Trophoblast cell (in vitro differentiated cells and primary cell): ENCODE measurements around the gene SAE1.

Source experiments
- DNase-seq, 2 donors: peaks; one replicate each; pipeline ENCODE4 v3.0.0-alpha.2; 2016
- H2AFZ ChIP-seq: 2 replicates; pipeline ENCODE4 v1.6.1; 2013; ENCODE audit warnings: low read length, moderate library complexity, mild to moderate bottlenecking; ENCODE audit not compliant: insufficient read depth, poor library complexity
- H2AK5ac ChIP-seq: 2 replicates; pipeline ENCODE4 v1.6.1; 2013; ENCODE audit warnings: mild to moderate bottlenecking, low read length
- H2BK120ac ChIP-seq: 2 replicates; pipeline ENCODE4 v1.6.1; 2013; ENCODE audit warnings: low read length, mild to moderate bottlenecking, moderate library complexity; ENCODE audit not compliant: insufficient read depth, poor library complexity
- H2BK12ac ChIP-seq: 2 replicates; pipeline ENCODE4 v1.6.1; 2013; ENCODE audit warnings: mild to moderate bottlenecking, low read length, moderate library complexity
- H2BK5ac ChIP-seq: 2 replicates; pipeline ENCODE4 v1.6.1; 2013; ENCODE audit warnings: low read length, low read depth, moderate library complexity, mild to moderate bottlenecking; ENCODE audit not compliant: poor library complexity
- H3K14ac ChIP-seq: 2 replicates; pipeline ENCODE4 v1.6.1; 2013; ENCODE audit warnings: mild to moderate bottlenecking, low read length
- H3K18ac ChIP-seq: 2 replicates; pipeline ENCODE4 v1.6.1; 2013; ENCODE audit warnings: mild to moderate bottlenecking, low read length
- H3K23ac ChIP-seq: 2 replicates; pipeline ENCODE4 v1.6.1; 2013; ENCODE audit warnings: low read length
- H3K27ac ChIP-seq: 2 replicates; pipeline ENCODE4 v1.5.1; 2013; ENCODE audit warnings: low read depth, mild to moderate bottlenecking, inconsistent platforms, low read length, moderate library complexity
- H3K27me3 ChIP-seq: 2 replicates; pipeline ENCODE4 v1.6.1; 2013; ENCODE audit warnings: inconsistent platforms, mild to moderate bottlenecking, low read length, moderate library complexity; ENCODE audit not compliant: insufficient read depth
- H3K36me3 ChIP-seq, 2 experiments: 1 replicate in 1 of 2; 2 replicates in 1 of 2; pipeline ENCODE4 v1.6.1; 2013; ENCODE audit warnings: low read length in 2 of 2, mild to moderate bottlenecking in 2 of 2, moderate library complexity in 1 of 2; ENCODE audit not compliant: insufficient read depth in 2 of 2, control insufficient read depth in 1 of 2
- H3K4ac ChIP-seq: 2 replicates; pipeline ENCODE4 v1.6.1; 2013; ENCODE audit warnings: low read depth, mild to moderate bottlenecking, low read length, moderate library complexity
- H3K4me1 ChIP-seq, 2 experiments: 1 replicate in 1 of 2; 2 replicates in 1 of 2; pipeline ENCODE4 v1.6.1; 2013; ENCODE audit warnings: low read length in 2 of 2, mild to moderate bottlenecking in 2 of 2, moderate library complexity in 1 of 2; ENCODE audit not compliant: insufficient read depth in 2 of 2, control insufficient read depth in 1 of 2
- H3K4me2 ChIP-seq: 2 replicates; pipeline ENCODE4 v1.6.1; 2013; ENCODE audit warnings: inconsistent platforms, mild to moderate bottlenecking, low read length, moderate library complexity
- H3K4me3 ChIP-seq: 2 replicates; pipeline ENCODE4 v1.5.1; 2013; ENCODE audit warnings: mild to moderate bottlenecking, low read depth, low read length, inconsistent platforms
- H3K79me1 ChIP-seq: one replicate; pipeline ENCODE4 v1.6.1; 2013; ENCODE audit warnings: low read length
- H3K79me2 ChIP-seq: 2 replicates; pipeline ENCODE4 v1.6.1; 2013; ENCODE audit warnings: low read length, mild to moderate bottlenecking; ENCODE audit not compliant: control insufficient read depth, insufficient read depth, poor library complexity
- H3K9ac ChIP-seq: 2 replicates; pipeline ENCODE4 v1.6.1; 2013; ENCODE audit warnings: mild to moderate bottlenecking, low read length
- H3K9me3 ChIP-seq: 2 replicates; pipeline ENCODE4 v1.6.1; 2013; ENCODE audit warnings: low read depth, mild to moderate bottlenecking, control low read depth, inconsistent platforms, low read length; ENCODE audit not compliant: insufficient read depth
- H4K12ac ChIP-seq: 2 replicates; pipeline ENCODE4 v1.6.1; 2013; ENCODE audit warnings: low read depth, mild to moderate bottlenecking, low read length, moderate library complexity
- H4K8ac ChIP-seq: 2 replicates; pipeline ENCODE4 v1.6.1; 2013; ENCODE audit warnings: low read depth, mild to moderate bottlenecking, low read length, moderate library complexity
- H4K91ac ChIP-seq: one replicate; pipeline ENCODE4 v1.6.1; 2013; ENCODE audit warnings: low read depth, mild to moderate bottlenecking, low read length, moderate library complexity
- WGBS: extraction: QIAGEN DNeasy Blood & Tissue Kit; methylation state at CpG from one replicate; pipeline ENCODE4 v1.1.7; 2013; ENCODE audit warnings: missing lambda C conversion rate; ENCODE audit not compliant: insufficient read length, insufficient coverage; ENCODE audit errors: extremely low coverage; 5-methylcytosine and 5-hydroxymethylcytosine counted together

Gene SAE1

GRCh38 chr19:47240556-47240955, 109.9 kb downstream of the SAE1 start:
- H3K4ac ChIP-seq, result peak overlapping the region; percentile 1
- peak overlapping the region; percentile 1 for H4K12ac ChIP-seq
- peak overlapping the region; percentile 85 for H2BK120ac ChIP-seq
- H3K36me3 ChIP-seq, result no peaks in the 10 kb centered on the region
- WGBS, result no CpG with 5 or more reads among the region's 6 CpGs
- H3K4me2 ChIP-seq, result peak overlapping the region; percentile 24
- peak overlapping the region; percentile 77 for H4K8ac ChIP-seq
- peak overlapping the region; percentile 67 for H2BK5ac ChIP-seq
- H4K91ac ChIP-seq, result peak overlapping the region; percentile 96
- H3K79me1 ChIP-seq, result peaks cover 14% of the 10 kb centered on the region
- DNase-seq, result no peak
- H2AFZ ChIP-seq, result no peak overlapping the region
- H3K4me3 ChIP-seq, result no peak overlapping the region
- H3K9ac ChIP-seq, result no peak overlapping the region
- peaks cover 7% of the 10 kb centered on the region for H3K27me3 ChIP-seq
- H3K27ac ChIP-seq, result peak overlapping the region; percentile 63
- H2AK5ac ChIP-seq, result peak overlapping the region; percentile 87
- H3K79me2 ChIP-seq, result peaks cover 2% of the 10 kb centered on the region
- H3K14ac ChIP-seq, result peak overlapping the region; percentile 77
- no peak overlapping the region for H3K23ac ChIP-seq
- H3K18ac ChIP-seq, result peak overlapping the region; percentile 91
- H3K9me3 ChIP-seq, result peaks cover 6% of the 10 kb centered on the region
- peak overlapping the region; percentile 98 for H2BK12ac ChIP-seq
- peaks cover 23 to 24% of the 10 kb centered on the region in 2 experiments for H3K4me1 ChIP-seq

GRCh38 chr19:47240996-47241918, 110.6 kb downstream of the SAE1 start:
- Histone ChIP-seq H3K27me3 (peaks cover 7% of the 10 kb centered on the region), H3K9me3 (peaks cover 6% of the 10 kb centered on the region), H3K4me3 (peak overlapping the region; percentile 41), H4K12ac (peak overlapping the region; percentile 1), H3K4ac (peak overlapping the region; percentile 5), H2AK5ac (peak overlapping the region; percentile 87), H3K9ac (peak overlapping the region; percentile 11), H3K79me1 (peaks cover 14% of the 10 kb centered on the region), H2AFZ (peak overlapping the region; percentile 7), H3K14ac (peak overlapping the region; percentile 77), H3K79me2 (peaks cover 2% of the 10 kb centered on the region), H3K36me3 (no peaks in the 10 kb centered on the region), H2BK120ac (peak overlapping the region; percentile 85), H2BK12ac (peak overlapping the region; percentile 98), H3K4me2 (peak overlapping the region; percentile 39), H2BK5ac (peak overlapping the region; percentile 67), H3K18ac (peak overlapping the region; percentile 91), H3K4me1 (peaks cover 23 to 24% of the 10 kb centered on the region in 2 experiments), H4K91ac (peak overlapping the region; percentile 96), H3K23ac (no peak overlapping the region), H4K8ac (peak overlapping the region; percentile 77), H3K27ac (peak overlapping the region; percentile 63)
- DNase-seq, result peak; percentile 84 to 87
- WGBS, result no CpG with 5 or more reads among the region's 27 CpGs

- Histone ChIP-seq H2AK5ac (peak overlapping the region; percentile 2), H4K91ac (no peak overlapping the region), H3K18ac (no peak overlapping the region), H3K4ac (no peak overlapping the region), H4K12ac (no peak overlapping the region), H3K14ac (peak overlapping the region; percentile 19), H3K27ac (no peak overlapping the region), H3K36me3 (no peaks in the 10 kb centered on the region), H2BK12ac (peak overlapping the region; percentile 86), H4K8ac (no peak overlapping the region), H3K4me1 (peaks cover 23 to 24% of the 10 kb centered on the region in 2 experiments), H3K4me2 (no peak overlapping the region), H2AFZ (no peak overlapping the region), H3K9me3 (peaks cover 5% of the 10 kb centered on the region), H2BK5ac (no peak overlapping the region), H3K79me1 (peaks cover 14% of the 10 kb centered on the region), H3K9ac (no peak overlapping the region), H2BK120ac (no peak overlapping the region), H3K27me3 (peaks cover 7% of the 10 kb centered on the region), H3K4me3 (peak overlapping the region; percentile 41), H3K23ac (no peak overlapping the region), H3K79me2 (peaks cover 2% of the 10 kb centered on the region)
- no peak for DNase-seq
- WGBS, result no CpG with 5 or more reads among the region's 7 CpGs
Observed at GRCh38 chr19:47241919-47242577, 111.4 kb downstream of the SAE1 start.

- no peak overlapping the region for H2AFZ ChIP-seq
- peak overlapping the region; percentile 56 for H3K4me2 ChIP-seq
- H2BK5ac ChIP-seq, result no peak overlapping the region
- H4K12ac ChIP-seq, result no peak overlapping the region
- H2BK120ac ChIP-seq, result peak overlapping the region; percentile 77
- H3K4me1 ChIP-seq, result peaks cover 23 to 24% of the 10 kb centered on the region in 2 experiments
- H3K9ac ChIP-seq, result no peak overlapping the region
- H3K79me2 ChIP-seq, result peaks cover 2% of the 10 kb centered on the region
- H4K8ac ChIP-seq, result no peak overlapping the region
- H3K9me3 ChIP-seq, result peaks cover 5% of the 10 kb centered on the region
- H3K27ac ChIP-seq, result peak overlapping the region; percentile 0
- no peak overlapping the region for H3K4me3 ChIP-seq
- H3K18ac ChIP-seq, result no peak overlapping the region
- H3K4ac ChIP-seq, result no peak overlapping the region
- peak overlapping the region; percentile 63 for H2AK5ac ChIP-seq
- no peak for DNase-seq
- no peak overlapping the region for H3K23ac ChIP-seq
- peaks cover 14% of the 10 kb centered on the region for H3K79me1 ChIP-seq
- no peak overlapping the region for H3K14ac ChIP-seq
- H4K91ac ChIP-seq, result peak overlapping the region; percentile 93
- WGBS, result no CpG with 5 or more reads among the region's 9 CpGs
- peak overlapping the region; percentile 23 for H2BK12ac ChIP-seq
- H3K36me3 ChIP-seq, result no peaks in the 10 kb centered on the region
- H3K27me3 ChIP-seq, result peaks cover 7% of the 10 kb centered on the region
Observed at GRCh38 chr19:47243364-47243775, 112.7 kb downstream of the SAE1 start.
